Measurements from ENCODE around the gene GFRA3. TPM values are rescaled to one million over a fixed set of nuclear protein-coding genes. Genes with fewer than 3 reads are reported as not detected.
"Not testable (repeated sequence)": the region's sequence is repeated elsewhere in the genome, so short reads cannot be mapped to it uniquely, and the experiment has no call there.

GFRA3 gene
- polyA plus RNA-seq (2012; ENCODE audit: low read depth, missing spikeins), result 0.14 TPM

- FAIRE-seq, result peak; percentile 74
- TF ChIP-seq PAX5 (IDR thresholded peaks at IDR 0.05; ENCODE audit: insufficient read depth, low read length, severe bottlenecking), result no peak
- no peak for TF ChIP-seq POLR2A (IDR thresholded peaks at IDR 0.05; ENCODE audit: low read depth, low read length)
- no peak for TF ChIP-seq POLR2AphosphoS5 (IDR thresholded peaks at IDR 0.05; ENCODE audit: low read depth, low read length)
- TF ChIP-seq SPI1 (IDR thresholded peaks at IDR 0.05; ENCODE audit: low read depth, low read length), result no peak
- no peak for TF ChIP-seq TAF1 (IDR thresholded peaks at IDR 0.05; ENCODE audit: low read depth, low read length)
- TF ChIP-seq POU2F2 (IDR thresholded peaks at IDR 0.05; ENCODE audit: low read depth, low read length), result no peak
- peak; percentile 47 for DNase-seq (ENCODE audit: insufficient read length, low spot score)
These were observed at the start of gene GFRA3 for GRCh38 chr5:138274189-138274853. Gene GFRA3 (minus strand): TSS chr5:138274621. CDS start chr5:138274424, 197 bp downstream.

- FAIRE-seq; DNase-seq (ENCODE audit: insufficient read length, low spot score): not testable (repeated sequence)
These were observed 43.8 kb upstream of the GFRA3 start for GRCh38 chr5:138318211-138318610.

GRCh38 chr5:138316355-138316754 is 41.9 kb upstream of the GFRA3 start:
- FAIRE-seq, result no peak
- DNase-seq (ENCODE audit: insufficient read length, low spot score), result no peak
- TF ChIP-seq POLR2A (IDR thresholded peaks at IDR 0.05; ENCODE audit: low read depth, low read length) (no peak), POLR2AphosphoS5 (IDR thresholded peaks at IDR 0.05; ENCODE audit: low read depth, low read length) (no peak), POU2F2 (IDR thresholded peaks at IDR 0.05; ENCODE audit: low read depth, low read length) (no peak), PAX5 (IDR thresholded peaks at IDR 0.05; ENCODE audit: insufficient read depth, low read length, severe bottlenecking) (no peak), TAF1 (IDR thresholded peaks at IDR 0.05; ENCODE audit: low read depth, low read length) (no peak), SPI1 (IDR thresholded peaks at IDR 0.05; ENCODE audit: low read depth, low read length) (no peak)

GRCh38 chr5:138315751-138316278 is 41.4 kb upstream of the GFRA3 start:
- TF ChIP-seq PAX5 (IDR thresholded peaks at IDR 0.05; ENCODE audit: insufficient read depth, low read length, severe bottlenecking), result no peak
- TF ChIP-seq POLR2AphosphoS5 (IDR thresholded peaks at IDR 0.05; ENCODE audit: low read depth, low read length), result no peak
- TF ChIP-seq POLR2A (IDR thresholded peaks at IDR 0.05; ENCODE audit: low read depth, low read length), result no peak
- TF ChIP-seq TAF1 (IDR thresholded peaks at IDR 0.05; ENCODE audit: low read depth, low read length), result no peak
- TF ChIP-seq SPI1 (IDR thresholded peaks at IDR 0.05; ENCODE audit: low read depth, low read length), result no peak
- no peak for TF ChIP-seq POU2F2 (IDR thresholded peaks at IDR 0.05; ENCODE audit: low read depth, low read length)
- no peak for FAIRE-seq
- no peak for DNase-seq (ENCODE audit: insufficient read length, low spot score)

GRCh38 chr5:138305797-138306196 is 31.4 kb upstream of the GFRA3 start:
- TF ChIP-seq SPI1 (IDR thresholded peaks at IDR 0.05; ENCODE audit: low read depth, low read length) (no peak), POLR2AphosphoS5 (IDR thresholded peaks at IDR 0.05; ENCODE audit: low read depth, low read length) (no peak), TAF1 (IDR thresholded peaks at IDR 0.05; ENCODE audit: low read depth, low read length) (no peak), POU2F2 (IDR thresholded peaks at IDR 0.05; ENCODE audit: low read depth, low read length) (no peak), PAX5 (IDR thresholded peaks at IDR 0.05; ENCODE audit: insufficient read depth, low read length, severe bottlenecking) (no peak), POLR2A (IDR thresholded peaks at IDR 0.05; ENCODE audit: low read depth, low read length) (no peak)
- FAIRE-seq (peak; percentile 48), DNase-seq (ENCODE audit: insufficient read length, low spot score) (no peak)

- DNase-seq (ENCODE audit: insufficient read length, low spot score) (no peak), FAIRE-seq (no peak)
- no peak for TF ChIP-seq POLR2AphosphoS5 (IDR thresholded peaks at IDR 0.05; ENCODE audit: low read depth, low read length)
- TF ChIP-seq POU2F2 (IDR thresholded peaks at IDR 0.05; ENCODE audit: low read depth, low read length), result no peak
- TF ChIP-seq PAX5 (IDR thresholded peaks at IDR 0.05; ENCODE audit: insufficient read depth, low read length, severe bottlenecking), result no peak
- TF ChIP-seq TAF1 (IDR thresholded peaks at IDR 0.05; ENCODE audit: low read depth, low read length), result no peak
- TF ChIP-seq SPI1 (IDR thresholded peaks at IDR 0.05; ENCODE audit: low read depth, low read length), result no peak
- TF ChIP-seq POLR2A (IDR thresholded peaks at IDR 0.05; ENCODE audit: low read depth, low read length), result no peak
These were observed 29.0 kb upstream of the GFRA3 start for GRCh38 chr5:138303372-138303771.

GRCh38 chr5:138289296-138289695 is 14.9 kb upstream of the GFRA3 start:
- FAIRE-seq, result no peak
- DNase-seq (ENCODE audit: insufficient read length, low spot score), result no peak
- TF ChIP-seq POLR2A (IDR thresholded peaks at IDR 0.05; ENCODE audit: low read depth, low read length) (no peak), TAF1 (IDR thresholded peaks at IDR 0.05; ENCODE audit: low read depth, low read length) (no peak), SPI1 (IDR thresholded peaks at IDR 0.05; ENCODE audit: low read depth, low read length) (no peak), POU2F2 (IDR thresholded peaks at IDR 0.05; ENCODE audit: low read depth, low read length) (no peak), POLR2AphosphoS5 (IDR thresholded peaks at IDR 0.05; ENCODE audit: low read depth, low read length) (no peak), PAX5 (IDR thresholded peaks at IDR 0.05; ENCODE audit: insufficient read depth, low read length, severe bottlenecking) (no peak)

GRCh38 chr5:138287246-138287645 is 12.8 kb upstream of the GFRA3 start:
- FAIRE-seq (no peak), DNase-seq (ENCODE audit: insufficient read length, low spot score) (no peak)
- no peak for TF ChIP-seq PAX5 (IDR thresholded peaks at IDR 0.05; ENCODE audit: insufficient read depth, low read length, severe bottlenecking)
- TF ChIP-seq POU2F2 (IDR thresholded peaks at IDR 0.05; ENCODE audit: low read depth, low read length), result no peak
- TF ChIP-seq TAF1 (IDR thresholded peaks at IDR 0.05; ENCODE audit: low read depth, low read length), result no peak
- no peak for TF ChIP-seq POLR2AphosphoS5 (IDR thresholded peaks at IDR 0.05; ENCODE audit: low read depth, low read length)
- TF ChIP-seq POLR2A (IDR thresholded peaks at IDR 0.05; ENCODE audit: low read depth, low read length), result no peak
- peak; percentile 79 for TF ChIP-seq SPI1 (IDR thresholded peaks at IDR 0.05; ENCODE audit: low read depth, low read length)

- FAIRE-seq, result no peak
- no peak for DNase-seq (ENCODE audit: insufficient read length, low spot score)
- no peak for TF ChIP-seq SPI1 (IDR thresholded peaks at IDR 0.05; ENCODE audit: low read depth, low read length)
- no peak for TF ChIP-seq TAF1 (IDR thresholded peaks at IDR 0.05; ENCODE audit: low read depth, low read length)
- TF ChIP-seq POU2F2 (IDR thresholded peaks at IDR 0.05; ENCODE audit: low read depth, low read length), result no peak
- no peak for TF ChIP-seq POLR2A (IDR thresholded peaks at IDR 0.05; ENCODE audit: low read depth, low read length)
- TF ChIP-seq POLR2AphosphoS5 (IDR thresholded peaks at IDR 0.05; ENCODE audit: low read depth, low read length), result no peak
- no peak for TF ChIP-seq PAX5 (IDR thresholded peaks at IDR 0.05; ENCODE audit: insufficient read depth, low read length, severe bottlenecking)
These were observed 8.7 kb upstream of the GFRA3 start for GRCh38 chr5:138282920-138283742.

All from GM12891 (cell line).